ENCODE data around the gene WIPI1.
"Not testable (repeated sequence)": the region's sequence is repeated elsewhere in the genome, so short reads cannot be mapped to it uniquely, and the experiment has no call there.

The WIPI1 gene

GRCh38 chr17:68413597-68414560 lies 43.4 kb downstream of the WIPI1 start:
- not testable (repeated sequence) for DNase-seq (ENCODE audit: low spot score)

DNA sequence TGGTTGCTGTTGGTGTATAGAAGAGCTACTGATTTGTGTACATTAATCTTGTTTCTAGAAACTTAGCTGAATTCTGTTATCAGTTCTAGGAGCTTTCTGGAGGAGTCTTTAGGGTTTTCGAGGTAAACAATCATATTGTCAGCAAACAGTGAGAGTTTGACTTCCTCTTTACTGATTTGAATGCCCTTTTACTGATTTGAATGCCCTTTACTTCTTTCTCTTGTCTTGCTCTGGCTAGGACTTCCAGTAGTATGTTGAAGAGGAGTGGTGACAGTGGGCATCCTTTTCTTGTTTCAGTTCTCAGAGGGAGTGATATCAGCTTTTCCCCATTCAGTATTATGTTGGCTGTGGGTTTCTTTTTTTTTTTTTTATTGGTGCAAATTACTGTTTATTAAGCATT lies 49.6 kb downstream of the WIPI1 start:
- DNase-seq (ENCODE audit: low spot score), result not testable (repeated sequence)

GRCh38 chr17:68403837-68404236 lies 53.5 kb downstream of the WIPI1 start:
- not testable (repeated sequence) for DNase-seq (ENCODE audit: low spot score)

DNA sequence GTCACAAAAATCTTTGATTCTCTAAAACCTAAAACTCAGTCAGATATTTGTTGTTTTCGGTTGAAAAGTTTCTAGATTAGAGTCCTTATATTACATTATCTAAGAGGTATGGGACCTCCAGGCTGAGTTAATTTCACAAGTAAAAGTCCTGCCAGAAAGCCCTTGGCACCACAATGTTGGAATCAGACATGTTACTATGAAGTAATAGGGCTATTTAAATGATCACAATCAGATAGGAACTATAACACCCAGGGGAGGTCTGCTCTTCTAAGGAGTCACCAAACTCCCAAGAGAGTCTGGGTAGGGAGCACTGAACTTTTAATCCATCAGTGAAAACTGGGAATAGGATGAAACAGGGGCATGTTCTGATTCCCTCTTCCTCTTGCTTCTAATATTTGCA lies 54.2 kb downstream of the WIPI1 start:
- DNase-seq (ENCODE audit: low spot score), result no peak

- peak; percentile 42 for DNase-seq (ENCODE audit: low spot score)
Measured at GRCh38 chr17:68401288-68401687, 56.0 kb downstream of the WIPI1 start.

DNA sequence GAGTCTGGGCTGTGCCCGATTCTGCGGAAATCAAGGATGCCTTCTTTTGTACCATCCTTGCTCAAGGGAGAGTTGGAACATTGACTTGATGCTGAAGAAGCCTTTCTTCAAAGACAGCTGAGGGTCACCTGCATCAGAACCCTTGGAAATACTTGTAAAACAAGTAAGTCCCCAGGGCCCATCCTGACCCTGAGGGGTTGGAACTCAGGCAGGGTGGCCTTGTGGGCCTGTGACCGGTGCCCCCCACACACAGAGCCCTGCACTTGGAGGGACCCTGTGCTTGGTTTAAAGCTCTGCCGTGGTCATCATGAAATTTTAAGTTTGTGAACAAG lies 56.9 kb downstream of the WIPI1 start:
- DNase-seq (ENCODE audit: low spot score), result no peak

DNA sequence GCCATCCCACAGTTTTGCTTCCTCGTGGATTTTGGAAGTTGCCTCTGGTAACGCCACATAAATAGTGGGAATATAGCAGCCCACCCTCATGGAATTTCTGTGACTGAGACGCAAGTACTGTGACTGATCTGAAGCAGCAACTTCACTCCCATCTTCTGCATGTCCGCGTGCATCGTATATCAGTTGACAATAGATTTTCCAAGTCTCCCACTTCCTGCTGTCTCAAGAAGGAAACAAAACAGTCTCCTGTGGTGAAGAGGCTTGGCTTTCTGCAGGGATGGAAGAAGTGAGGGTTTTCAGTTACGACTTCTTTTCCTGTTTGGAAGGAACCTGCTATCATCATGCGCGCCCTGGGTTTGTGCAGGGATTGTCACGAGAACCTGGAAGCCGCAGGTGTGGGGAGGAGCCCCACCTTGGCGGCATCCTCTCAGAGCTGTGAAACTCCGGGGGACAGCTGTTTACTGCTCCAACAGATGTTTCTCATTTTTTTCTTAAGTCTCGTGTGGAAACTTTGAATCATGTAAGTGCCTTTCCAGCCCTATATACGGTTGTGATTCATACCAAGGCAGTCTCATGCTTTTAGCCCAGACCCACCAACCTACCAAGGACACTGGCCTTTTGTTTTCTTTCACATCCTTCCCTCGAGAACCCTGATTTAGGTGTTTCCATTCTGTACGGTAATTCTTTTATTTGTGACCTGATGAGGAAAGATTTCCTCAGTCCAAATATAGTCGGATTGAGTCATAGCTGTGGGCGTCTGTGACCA lies 57.5 kb downstream of the WIPI1 start:
- DNase-seq (ENCODE audit: low spot score), result no peak

DNA sequence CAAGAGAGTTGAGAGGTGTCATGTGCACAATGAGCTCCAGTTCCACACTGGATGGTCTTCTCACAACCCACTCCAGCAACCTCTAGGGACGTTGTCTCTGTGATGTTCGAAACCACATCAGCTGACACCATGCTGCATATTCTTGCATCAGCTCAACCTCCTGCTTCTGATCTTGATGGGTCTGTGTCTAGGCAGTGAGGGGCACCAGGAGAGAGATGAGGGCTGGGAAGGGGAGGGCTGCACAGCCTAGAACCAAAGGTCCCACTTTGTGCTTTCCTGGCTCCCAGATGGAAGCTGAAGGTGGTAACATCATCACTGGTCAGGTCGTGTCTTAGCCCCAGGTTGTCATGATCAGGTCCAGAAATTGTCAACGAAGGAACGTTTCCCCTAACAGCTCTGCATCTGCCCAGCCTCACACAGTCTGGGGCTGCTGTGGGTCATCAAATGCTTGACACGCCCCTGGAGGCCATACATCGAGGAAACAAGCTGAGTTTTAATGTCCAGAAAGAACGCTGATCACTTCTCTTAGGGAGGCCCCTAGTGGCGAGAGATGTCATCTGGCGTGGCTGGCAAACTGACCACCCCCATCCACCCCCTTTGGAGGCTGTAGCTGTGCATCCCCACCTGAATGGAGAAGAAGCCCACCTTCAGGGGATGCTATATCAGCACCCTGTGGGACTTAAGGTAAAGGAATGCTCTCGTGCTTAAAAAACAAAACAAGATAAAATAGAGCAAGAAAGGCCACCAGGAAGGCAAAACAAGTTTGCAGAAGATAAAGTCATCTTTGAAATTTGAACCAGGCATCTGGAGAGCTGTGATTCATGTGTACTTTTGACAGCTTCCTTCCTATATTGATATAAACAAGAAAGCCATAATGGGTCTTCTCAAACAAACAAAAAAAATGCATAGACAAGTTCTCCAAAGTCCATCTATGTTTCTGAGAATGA lies 58.3 kb downstream of the WIPI1 start:
- peak; percentile 60 for DNase-seq (ENCODE audit: low spot score)

- no peak for DNase-seq (ENCODE audit: low spot score)
Measured at GRCh38 chr17:68397108-68397536, 60.2 kb downstream of the WIPI1 start.

DNA sequence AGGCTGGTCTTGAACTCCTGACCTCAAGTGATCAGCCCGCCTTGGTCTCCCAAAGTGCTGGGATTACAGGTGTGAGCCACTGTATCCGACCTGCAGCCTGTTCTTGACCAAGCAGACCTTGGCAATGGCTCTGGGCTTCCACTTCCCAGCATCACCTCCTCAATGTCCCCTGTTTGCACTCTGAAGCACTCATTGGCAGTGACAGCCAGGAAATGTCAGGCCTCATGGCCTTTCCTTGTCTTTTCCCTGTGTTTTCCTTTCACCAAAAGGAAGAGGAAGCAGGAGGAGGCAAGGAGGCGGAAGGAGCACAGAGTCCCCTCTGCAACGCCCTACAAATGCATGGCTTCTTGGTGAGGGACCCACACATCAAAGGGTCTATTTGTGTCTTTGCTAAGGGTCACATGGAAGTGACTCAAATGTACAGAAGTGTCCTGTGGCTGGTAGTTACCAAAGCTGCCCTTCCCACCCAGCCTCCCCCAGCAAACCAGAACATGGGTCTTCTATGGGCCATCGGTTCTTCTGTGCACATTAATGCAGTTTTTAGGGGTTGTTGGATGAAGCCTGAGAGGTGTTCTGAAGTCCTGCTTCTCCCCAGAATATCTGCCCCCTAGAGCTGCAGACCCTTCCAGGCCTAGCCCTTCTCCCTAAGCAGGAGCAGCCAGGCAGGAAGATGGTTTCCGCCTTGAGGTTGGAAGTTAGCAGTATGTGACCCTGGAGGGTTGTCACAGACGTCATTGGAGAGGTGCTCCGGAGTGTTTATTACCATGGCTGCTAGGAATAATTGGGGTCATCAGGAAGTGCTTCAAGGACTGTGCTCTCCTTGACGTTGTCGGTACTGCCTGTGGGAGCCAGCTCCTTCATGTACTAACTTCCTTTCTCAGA lies 60.8 kb downstream of the WIPI1 start:
- no peak for DNase-seq (ENCODE audit: low spot score)

GRCh38 chr17:68394608-68395331 lies 62.5 kb downstream of the WIPI1 start:
- no peak for DNase-seq (ENCODE audit: low spot score)

DNA sequence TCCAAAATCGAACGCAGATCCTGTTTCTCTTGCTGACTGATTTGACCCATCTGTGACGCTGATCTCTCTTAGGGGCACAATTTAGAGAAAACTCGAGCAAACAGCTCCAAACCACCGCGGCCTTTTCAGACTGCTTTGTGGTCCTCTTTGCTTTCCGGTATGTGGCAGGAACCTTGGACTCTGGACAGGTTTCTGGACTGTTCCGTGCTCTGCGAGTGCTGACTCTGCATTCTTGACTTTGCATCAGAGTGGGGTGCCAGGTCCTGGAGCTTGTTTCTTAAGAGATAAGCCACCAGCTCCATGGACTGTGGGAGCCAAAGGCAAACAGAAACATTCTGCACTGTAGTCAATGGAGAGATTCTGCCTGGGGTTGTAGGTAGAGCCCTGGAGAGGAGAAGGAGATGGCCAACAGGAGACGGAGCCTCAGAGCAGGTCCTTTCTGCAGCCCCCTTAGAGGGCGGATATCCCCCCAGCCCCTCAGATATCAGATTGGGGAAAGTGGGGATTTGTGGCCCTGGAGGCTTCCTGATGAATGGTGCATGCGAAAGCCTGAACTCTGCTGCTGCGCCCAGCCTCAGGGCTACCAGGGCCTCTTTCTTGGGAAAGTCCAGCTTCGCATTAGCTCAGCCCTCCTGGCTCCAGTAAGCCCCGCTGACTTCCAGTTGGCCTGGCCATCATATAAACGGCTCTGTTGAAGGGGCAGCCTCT lies 65.6 kb downstream of the WIPI1 start:
- DNase-seq (ENCODE audit: low spot score), result no peak

DNA sequence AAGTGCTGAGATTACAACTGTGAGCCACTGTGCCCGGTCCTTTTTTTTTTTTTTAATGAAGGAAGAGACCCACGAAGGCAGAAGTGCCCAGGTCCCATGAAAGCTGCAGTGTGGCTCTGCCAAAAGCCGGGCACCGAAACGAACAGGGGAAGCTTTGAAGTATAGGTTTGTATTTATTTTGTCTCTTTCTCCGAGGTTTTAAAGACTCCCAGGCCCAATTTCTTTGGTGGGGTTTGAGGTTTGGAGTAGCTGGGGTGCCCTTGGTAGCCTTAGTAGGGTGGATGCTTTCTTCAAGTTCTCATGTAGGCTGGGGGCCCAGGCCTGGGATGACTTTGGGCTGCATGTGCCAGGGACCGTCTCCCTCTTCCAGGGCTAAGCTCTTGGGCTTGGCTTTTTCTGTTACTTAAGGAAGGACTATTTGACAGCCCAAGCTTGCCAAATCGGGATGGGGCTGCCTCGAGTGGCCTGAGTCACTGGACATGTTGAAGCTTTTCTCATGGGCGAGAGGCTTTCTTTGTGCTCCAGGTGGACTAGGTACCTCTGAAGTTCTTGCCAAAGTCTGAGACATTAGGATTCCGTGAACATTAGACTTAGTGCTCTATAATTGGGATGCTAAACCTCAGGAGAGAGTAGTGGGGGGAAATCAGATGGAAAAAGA lies 66.3 kb downstream of the WIPI1 start:
- DNase-seq (ENCODE audit: low spot score), result no peak

GRCh38 chr17:68389041-68389440 lies 68.3 kb downstream of the WIPI1 start:
- DNase-seq (ENCODE audit: low spot score), result no peak

GRCh38 chr17:68387435-68388218 lies 69.7 kb downstream of the WIPI1 start:
- DNase-seq (ENCODE audit: low spot score), result no peak

DNA sequence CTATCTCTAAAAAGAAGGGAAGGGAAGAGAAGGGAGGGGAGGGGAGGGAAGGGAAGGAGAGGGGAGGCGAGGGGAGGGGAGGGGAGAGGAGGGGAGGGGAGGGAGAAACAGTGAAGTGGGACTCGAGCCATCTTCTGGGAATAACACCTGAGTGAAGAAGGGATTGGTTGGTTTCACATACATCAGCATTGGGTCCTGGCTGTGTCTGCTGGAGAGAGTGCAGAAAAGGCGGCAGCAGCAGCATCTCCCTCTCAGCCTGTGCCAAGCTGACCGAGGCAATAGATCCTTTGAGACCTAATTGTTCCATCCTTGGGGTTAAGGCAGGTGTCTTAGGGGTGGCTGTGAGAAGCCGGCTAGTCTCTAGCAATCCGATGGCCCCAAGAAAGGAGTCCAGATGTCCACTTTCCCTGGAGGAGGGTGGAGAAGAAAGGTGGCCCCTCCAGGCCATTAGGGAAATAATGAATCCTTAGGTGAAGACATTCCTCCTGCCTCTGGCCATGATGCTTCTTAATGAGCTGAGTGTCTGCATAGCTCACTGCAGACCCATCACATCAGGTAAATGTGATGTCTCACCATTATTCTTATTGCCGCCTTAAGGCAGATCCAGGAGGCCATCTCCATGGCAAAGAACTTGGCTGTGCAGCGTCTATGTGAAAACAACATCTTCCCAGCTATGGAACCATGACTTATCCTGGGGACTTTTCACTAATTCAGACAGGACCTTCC lies 71.6 kb downstream of the WIPI1 start:
- DNase-seq (ENCODE audit: low spot score), result no peak

- DNase-seq (ENCODE audit: low spot score), result no peak
Measured at GRCh38 chr17:68384941-68385340, 72.4 kb downstream of the WIPI1 start.

GRCh38 chr17:68384471-68384870 lies 72.8 kb downstream of the WIPI1 start:
- DNase-seq (ENCODE audit: low spot score), result no peak
